ENCODE measurements around the gene BCAN.
"Not testable (repeated sequence)": the region's sequence is repeated elsewhere in the genome, so short reads cannot be mapped to it uniquely, and the experiment has no call there.

Gene BCAN, protein sequence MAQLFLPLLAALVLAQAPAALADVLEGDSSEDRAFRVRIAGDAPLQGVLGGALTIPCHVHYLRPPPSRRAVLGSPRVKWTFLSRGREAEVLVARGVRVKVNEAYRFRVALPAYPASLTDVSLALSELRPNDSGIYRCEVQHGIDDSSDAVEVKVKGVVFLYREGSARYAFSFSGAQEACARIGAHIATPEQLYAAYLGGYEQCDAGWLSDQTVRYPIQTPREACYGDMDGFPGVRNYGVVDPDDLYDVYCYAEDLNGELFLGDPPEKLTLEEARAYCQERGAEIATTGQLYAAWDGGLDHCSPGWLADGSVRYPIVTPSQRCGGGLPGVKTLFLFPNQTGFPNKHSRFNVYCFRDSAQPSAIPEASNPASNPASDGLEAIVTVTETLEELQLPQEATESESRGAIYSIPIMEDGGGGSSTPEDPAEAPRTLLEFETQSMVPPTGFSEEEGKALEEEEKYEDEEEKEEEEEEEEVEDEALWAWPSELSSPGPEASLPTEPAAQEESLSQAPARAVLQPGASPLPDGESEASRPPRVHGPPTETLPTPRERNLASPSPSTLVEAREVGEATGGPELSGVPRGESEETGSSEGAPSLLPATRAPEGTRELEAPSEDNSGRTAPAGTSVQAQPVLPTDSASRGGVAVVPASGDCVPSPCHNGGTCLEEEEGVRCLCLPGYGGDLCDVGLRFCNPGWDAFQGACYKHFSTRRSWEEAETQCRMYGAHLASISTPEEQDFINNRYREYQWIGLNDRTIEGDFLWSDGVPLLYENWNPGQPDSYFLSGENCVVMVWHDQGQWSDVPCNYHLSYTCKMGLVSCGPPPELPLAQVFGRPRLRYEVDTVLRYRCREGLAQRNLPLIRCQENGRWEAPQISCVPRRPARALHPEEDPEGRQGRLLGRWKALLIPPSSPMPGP

DNA sequence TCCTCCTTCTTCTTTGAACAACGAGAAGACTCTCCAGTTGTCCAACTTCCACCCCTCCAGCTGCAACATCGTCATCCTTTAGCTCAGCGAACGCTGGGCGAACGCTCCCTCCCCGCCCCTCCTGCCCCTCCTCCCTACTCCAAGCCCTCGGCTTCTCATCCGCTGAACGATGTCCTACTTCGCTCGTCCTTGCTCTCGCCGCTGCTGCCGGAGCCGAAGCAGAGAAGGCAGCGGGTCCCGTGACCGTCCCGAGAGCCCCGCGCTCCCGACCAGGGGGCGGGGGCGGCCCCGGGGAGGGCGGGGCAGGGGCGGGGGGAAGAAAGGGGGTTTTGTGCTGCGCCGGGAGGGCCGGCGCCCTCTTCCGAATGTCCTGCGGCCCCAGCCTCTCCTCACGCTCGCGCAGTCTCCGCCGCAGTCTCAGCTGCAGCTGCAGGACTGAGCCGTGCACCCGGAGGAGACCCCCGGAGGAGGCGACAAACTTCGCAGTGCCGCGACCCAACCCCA lies at the start of gene BCAN:
Gene BCAN, plus strand, starts transcription at position 357 of the 504 bp plus-strand sequence. CDS start 3,938 bp downstream, outside the sequence.
- DNase-seq: peak in 1 of 2 experiments; percentile 53

DNA sequence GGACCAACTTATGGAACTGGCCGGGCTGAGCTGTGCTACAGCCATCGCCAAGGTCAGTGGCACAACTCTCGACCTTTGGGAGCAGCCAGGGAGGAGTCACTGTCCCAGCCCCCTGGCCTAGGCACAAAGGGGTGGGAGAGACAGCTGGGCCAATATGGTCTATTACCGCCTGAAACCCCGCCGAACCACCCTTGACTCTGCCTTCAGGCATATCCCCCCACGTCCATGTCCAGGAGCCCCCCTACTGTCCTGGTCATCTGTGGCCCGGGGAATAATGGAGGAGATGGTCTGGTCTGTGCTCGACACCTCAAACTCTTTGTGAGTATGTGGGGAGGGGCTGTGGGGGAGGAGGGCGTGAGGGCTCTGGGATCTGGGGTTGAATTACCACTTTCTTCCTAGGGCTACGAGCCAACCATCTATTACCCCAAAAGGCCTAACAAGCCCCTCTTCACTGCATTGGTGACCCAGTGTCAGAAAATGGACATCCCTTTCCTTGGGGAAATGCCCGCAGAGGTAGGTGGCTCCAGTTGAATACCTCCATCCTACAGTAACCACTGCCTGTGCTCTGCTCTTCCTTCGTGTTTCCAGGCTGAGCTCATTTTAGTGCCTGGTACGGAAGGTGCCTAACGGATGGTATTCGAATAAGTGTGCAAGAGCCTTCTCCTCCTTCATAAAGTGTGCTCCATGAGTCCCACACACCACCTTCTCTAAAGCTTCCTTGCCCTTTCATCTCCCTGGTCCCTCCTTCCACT lies 49.6 kb upstream of the BCAN start:
- DNase-seq: no peak

DNA sequence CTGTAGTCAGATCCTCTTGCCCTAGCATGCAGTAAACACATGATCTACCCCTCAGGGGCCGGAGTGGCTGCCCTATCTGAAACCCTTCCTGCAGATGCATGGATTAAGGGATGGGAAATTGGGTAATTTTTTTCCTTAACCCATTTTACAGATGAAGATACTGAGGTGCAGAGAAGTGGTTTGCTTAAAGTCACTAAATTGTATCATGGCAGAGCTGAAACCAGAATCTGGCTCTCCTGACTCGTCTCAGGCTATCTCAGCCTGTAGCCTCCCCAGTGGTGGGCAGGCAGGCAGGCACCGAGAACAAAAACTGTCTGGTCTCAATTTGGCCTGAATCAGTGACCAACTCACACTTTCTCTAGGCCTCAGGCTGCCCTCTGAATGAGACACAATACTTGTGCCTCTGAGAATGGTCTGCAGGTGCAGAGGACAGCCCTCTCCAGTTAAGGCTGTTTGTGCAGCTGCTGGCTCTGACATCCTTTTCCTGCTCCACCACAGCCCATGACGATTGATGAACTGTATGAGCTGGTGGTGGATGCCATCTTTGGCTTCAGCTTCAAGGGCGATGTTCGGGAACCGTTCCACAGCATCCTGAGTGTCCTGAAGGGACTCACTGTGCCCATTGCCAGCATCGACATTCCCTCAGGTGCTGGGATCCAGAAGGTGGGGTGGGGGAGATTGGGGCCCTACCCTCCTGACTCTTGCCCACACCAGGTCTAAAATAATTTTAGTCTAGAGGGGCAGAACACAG lies 48.8 kb upstream of the BCAN start:
- DNase-seq: no peak

DNA sequence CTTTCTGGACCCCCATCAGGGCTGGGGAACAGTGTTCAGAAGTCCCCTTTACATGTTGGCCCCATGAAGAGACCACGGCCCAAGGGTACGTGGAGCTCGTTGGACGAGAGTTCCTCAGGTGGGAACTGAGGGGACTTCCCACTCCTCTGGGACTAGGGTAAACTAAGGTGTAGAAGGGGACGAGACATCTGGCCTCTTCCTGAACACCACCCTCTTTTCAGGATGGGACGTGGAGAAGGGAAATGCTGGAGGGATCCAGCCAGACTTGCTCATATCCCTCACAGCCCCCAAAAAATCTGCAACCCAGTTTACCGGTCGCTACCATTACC lies 48.3 kb upstream of the BCAN start:
- no peak for DNase-seq

DNA sequence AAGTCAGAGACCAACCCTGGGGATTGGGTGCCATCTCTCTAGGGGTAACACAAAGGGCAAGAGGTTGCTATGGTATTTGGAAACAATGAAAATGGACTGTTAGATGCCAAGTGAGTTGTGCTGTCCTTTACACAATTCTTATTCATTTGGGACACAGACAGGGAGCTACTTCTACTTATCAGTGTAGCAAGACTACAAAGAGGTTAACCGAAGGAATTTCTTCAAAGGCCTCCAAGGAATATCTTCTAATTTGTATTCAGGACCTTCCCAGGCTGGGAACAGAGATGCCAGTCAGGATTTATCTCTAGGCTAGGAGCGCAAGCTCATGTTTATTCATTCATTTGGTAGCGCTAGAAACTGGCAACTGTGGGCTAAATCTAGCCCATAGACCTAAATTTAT lies 47.7 kb upstream of the BCAN start:
- no peak for DNase-seq

DNA sequence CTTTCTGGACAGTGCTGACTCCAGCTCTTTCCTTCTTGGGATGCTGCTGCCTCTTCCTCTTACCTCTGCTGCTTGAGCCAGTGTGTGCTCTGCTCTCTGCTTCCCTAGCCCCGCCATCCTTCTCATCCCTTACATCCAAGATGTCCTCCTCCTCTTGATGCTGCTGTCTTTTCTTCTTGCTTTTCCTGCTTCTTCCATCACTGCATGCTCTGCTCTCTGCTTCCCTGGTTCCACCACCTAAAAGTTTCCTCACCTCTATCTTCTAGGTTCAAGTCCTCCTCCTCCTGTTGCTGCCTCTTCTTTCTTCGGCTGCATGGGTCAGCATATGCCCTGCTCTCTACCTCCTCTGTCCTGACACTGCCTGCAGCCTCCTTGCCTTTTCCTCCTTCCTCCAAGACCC lies 46.9 kb upstream of the BCAN start:
- no peak for DNase-seq

DNA sequence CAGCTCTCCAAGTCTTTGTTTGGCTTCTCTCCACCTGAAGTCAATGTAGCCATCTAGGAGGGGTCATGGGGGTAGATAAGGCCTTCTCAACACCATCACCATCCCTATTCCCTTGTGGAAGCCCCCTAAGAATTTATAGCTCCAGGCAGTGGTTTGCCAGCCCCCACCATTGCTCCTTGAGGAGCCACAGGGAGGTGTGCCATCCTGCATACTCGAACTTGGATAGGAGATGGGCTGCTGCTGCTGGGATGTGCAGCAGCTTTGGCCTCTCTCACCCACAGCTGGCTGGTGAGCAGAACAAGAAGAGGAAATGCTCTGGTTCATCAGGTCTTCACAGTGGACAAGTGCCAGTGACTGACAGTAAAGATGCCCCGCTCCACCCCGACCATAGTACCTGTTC lies 45.5 kb upstream of the BCAN start:
- DNase-seq: no peak

DNA sequence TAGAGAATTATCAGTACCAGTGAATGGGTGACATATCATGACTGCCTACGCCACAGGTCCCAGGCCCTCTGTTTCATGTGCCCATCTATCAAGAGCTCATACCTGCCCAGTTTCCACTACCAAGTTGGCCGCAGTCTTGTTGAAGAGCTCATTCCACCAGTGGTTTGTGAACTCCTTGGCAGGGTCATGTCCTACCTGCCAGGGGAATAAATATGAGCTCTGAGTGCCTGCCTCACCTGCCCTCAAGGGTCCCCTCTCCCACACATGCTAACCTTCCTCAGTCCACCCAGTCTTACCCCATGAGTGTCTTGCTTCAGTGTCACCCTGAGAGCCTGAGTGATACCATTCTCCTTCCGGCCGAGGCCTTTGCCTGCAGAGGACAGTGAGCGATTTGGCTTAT lies 43.8 kb upstream of the BCAN start:
- DNase-seq: no peak

DNA sequence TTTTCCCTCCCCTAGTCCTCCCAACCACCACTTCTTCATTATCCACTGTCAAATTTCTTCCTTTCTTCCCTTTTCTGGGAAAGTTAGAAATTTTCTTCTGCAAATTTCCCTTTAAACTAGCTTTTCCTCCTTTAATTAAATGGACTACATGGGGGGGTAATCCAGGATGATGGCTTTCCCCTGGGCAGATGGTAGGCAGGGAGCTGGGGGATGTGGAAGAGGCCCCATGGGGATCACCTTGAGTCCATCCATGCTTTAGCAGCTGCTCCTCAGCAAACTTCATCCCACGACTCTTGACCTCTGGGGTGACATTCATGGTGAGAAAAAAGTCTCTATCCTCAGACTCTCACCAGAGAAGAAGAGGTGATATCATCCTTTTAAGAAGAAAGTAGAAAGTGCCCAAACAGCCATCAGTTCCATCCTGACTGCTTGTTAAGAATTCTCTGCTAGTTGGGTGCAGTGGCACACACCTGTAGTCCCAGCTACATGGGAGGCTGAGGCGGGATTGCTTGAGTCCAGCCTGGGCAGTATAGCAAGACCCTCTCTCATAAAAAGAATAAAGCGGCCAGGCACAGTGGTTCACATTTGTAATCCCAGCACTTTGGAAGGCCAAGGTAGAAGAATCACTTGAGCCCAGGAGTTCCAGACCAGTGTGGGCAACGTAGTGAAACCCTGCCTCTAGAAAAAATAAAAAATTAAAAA lies 43.0 kb upstream of the BCAN start:
- DNase-seq: no peak

DNA sequence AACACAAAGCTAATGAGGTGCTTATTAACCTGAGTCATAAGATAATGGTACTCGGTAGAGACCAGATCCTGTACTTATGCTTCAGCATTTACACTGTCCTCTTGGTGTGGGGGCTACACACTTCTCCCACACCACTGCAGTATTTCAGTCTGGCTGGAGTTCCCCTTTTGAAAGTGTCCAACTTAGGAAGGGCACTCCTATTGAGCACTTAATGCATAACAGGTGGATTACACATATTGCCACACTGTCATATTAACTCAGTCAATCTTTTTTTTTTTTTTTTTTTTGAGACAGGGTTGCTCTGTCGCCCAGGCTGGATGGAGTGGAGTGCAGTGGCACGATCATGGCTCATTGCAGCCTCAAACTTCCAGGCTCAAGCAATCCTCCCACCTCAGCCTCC lies 42.1 kb upstream of the BCAN start:
- DNase-seq: no peak

DNA sequence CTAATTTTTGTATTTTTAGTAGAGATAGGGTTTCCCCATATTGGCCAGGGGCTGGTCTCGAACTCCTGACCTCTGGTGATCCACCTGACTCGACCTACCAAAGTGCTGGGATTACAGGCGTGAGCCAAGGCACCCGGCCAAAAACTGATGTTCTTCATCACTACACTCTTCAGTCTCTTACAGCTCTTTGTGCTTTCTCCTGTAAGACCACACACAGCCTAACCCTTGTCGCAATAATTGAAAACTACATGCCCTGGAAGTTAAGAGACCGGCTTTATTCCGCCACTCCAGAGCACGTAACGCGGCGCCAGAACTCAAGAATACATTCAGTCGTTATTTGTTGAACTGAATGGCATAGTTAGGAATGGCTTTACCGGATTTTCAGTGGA lies 41.2 kb upstream of the BCAN start:
- no peak for DNase-seq

DNA sequence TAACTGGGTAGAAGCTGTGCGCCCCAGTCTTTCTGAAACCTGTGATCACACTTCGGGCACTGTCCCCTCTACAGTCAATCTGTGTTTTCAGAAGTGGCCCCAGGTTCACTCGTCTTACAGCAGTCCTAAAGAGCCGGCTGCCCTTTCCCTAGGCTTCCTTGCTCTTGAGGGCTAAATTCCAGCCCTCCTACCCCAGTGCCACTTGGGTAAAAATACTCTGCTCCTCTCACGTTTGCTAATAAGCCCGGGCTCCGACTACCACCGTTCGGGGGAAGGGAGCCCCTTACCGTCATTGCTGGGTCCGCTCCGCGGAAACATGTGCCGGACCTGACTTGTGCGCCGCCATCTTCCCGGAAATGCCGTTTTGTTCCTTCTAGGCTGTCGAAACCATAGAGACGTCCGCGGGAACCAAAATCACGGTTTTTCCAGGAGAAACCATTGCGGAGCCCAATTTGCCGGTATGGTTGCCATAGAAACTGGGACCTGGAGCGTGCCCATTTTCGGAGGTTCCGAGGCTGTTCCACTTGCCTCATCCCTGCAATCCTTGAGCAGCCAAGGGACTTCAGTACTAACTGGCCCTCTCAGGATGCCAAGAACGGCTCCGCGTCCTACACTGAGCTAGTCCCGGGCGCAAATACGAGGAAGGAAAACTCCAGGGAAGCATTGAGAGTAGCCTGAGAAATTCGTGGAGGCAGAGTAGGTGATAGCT lies 40.6 kb upstream of the BCAN start, which contains the start of gene GPATCH4:
Gene GPATCH4, minus strand, starts transcription at position 358 of the 709 bp plus-strand sequence.
- DNase-seq: peak; percentile 75 to 99

DNA sequence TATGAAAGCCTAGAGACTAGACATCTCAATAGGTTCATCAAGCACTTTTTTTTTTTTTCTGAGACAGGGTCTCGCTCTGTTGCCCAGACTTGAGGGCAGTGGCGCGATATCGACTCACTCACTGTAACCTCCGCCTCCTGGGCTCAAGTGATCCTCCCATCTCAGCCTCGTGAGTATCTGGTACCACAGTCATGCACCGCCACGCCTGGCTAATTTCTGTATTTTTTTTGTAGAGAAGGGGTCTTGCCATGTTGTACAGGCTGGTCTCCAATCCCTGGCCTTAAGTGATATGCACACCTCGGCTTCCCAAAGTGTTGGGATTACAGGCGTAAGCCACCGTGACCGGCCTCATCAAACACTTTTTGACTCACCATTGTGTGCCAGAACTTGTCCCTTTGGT lies 40.0 kb upstream of the BCAN start:
- no peak for DNase-seq

DNA sequence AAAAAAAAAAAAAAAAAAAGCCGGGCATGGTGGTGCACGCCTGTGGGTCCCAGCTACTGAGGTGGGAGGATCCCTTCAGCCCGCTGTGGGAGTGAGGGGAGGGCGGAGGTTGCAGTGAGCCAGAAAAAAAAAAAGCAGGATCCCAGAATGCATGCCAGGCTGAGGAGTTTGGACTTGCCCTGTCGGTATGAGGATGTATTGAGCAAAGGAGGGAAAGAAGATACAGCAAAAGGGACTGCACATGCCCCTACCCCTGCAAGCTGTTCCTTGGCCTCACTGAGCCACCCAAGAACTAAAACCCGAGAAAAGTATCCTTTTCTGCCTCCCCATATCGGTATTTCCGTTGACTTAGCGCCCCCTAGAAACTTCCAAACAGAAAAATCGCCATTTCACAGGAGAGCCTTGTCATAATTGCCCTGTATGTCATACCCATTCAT lies 39.3 kb upstream of the BCAN start:
- DNase-seq: no peak

DNA sequence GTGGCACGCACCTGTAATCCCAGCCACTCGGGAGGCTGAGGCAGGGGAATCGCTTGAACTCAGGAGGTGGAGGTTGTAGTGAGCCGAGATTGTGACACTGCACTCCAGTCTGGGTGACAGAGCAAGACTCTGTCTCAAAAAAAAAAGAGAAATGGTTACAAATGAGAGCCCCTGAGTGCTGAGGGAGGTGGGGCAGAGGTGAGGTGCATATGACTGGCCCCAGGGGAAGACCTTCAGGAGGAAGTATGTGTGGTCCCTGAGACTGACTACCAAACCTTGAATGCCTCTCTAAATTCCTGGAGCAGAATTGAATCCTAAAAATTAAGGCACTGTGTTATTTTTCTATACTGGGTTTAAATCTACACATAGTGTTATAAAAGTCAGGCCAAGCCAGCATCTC lies 34.6 kb upstream of the BCAN start:
- DNase-seq: not testable (repeated sequence)

DNA sequence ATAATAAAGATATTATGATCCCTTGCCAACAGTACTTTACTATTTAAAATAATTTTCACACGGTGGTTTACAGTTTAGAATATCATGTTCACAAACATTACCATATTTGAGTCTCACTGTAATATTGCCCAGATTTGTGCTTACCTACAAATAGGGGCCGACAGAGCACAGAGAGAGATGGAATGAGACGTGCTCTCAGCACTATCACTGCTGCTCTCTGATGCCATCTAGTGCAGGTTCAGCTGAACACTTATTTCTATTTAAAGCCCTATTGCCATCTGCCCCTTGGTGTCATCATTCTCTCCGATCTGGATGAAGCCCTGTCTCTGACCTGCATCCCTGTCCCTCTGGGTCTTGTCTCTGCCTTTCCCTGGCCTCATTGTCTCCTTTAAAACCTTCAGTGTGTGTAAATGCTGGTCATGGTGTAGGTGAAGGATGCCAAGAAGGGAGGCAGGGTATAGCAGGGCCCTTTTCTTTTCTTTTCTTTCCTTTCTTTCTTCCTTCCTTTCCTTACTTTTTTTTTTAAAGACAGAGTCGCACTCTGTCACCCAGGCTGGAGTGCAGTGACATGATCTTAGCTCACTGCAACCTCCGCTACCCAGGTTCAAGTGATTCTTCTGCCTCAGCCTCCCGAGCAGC lies 33.8 kb upstream of the BCAN start:
- DNase-seq: peak in 1 of 2 experiments; percentile 69

DNA sequence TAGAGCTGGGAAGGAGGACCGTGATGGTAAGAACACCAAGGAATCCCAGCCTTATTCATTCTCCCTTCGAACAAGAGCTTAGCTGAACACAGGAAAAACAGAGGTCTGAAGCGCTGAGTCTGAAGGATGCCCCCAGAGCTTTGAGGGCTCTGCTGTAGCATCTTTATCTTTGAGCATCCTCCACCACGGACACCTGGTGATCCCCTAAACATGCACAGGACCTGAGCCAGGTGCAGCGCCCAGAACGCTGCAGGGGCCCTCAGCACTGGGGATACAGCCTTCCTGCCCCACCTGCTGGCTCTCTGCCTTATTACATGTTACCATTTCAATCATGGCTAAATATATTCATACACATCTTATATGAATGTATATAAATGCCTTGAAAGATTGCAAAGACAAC lies 32.9 kb upstream of the BCAN start:
- peak in 1 of 2 experiments; percentile 59 for DNase-seq

DNA sequence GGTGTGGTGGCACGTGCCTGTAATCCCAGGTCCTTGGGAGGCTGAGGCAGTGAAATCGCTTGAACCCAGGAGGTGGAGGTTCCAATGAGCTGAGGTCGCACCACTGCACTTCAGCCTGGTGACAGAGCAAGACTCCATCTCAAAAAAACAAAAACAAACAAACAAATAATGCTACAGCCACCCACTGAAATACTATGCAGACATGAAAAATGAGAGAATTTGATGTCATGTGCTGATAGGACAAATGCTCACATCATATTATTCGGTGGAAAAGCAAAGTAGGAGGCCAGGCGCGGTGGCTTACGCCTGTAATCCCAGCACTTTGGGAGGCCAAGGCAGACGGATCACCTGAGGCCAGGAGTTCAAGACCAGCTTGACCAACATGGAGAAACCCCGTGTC lies 31.8 kb upstream of the BCAN start:
- DNase-seq: not testable (repeated sequence)

DNA sequence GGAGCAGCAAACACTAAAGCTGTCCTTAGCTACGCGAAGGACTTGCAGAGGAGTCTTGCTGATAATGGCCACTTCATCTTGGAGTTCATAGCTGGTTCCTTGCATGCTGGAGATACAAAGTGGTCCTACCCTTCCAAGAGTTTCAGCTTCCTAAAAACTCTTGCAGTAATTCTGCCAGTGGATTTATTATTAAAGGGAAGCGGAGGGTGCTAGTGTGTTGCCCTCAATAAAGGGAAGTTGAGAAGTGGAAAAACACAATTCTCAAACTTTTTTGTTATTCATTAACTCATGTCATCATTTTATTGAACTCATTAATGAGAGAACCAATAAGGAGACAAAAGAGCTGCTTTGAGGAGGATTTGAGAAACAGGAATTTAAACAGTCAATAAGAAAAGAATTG lies 29.3 kb upstream of the BCAN start:
- DNase-seq: no peak

DNA sequence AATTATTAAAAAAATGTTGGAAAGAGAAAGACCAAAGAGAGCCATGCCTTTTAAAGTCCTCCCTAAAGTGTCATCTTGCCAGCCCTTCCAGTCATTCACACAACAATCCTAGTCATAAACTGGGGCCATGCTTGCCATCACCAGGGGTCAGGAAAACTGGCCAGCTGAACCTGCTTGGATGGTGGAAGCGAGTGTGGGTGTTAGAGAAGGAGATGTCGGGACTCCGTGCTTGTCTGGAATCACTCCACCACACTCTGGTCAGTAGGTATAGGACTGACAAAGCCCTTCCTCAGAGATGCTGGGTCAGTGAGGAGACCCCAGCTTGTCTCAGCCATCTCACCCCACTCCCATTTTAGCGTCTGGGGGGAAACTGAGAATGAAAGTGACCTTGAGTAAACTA lies 26.0 kb upstream of the BCAN start:
- no peak for DNase-seq
